ENCODE measurements around the gene RBBP5. TPM values are rescaled to one million over a fixed set of nuclear protein-coding genes. Genes with fewer than 3 reads are reported as not detected.

Gene RBBP5
- polyA plus RNA-seq, 1 donor = 13.4 TPM

GRCh38 chr1:205041001-205041715 is 80.6 kb downstream of the RBBP5 start:
- Histone ChIP-seq H3K4me3 (ENCODE audit: low read length) (no peak overlapping the region), H3K4me1 (ENCODE audit: control insufficient read depth, insufficient read depth, low read length) (no peaks in the 10 kb centered on the region), H3K9me3 (ENCODE audit: control insufficient read depth, low read depth, low read length) (no peaks in the 10 kb centered on the region), H3K36me3 (ENCODE audit: control insufficient read depth, insufficient read depth, low read length) (no peaks in the 10 kb centered on the region), H3K27ac (ENCODE audit: low read length) (no peak overlapping the region), H3K27me3 (ENCODE audit: control insufficient read depth, insufficient read depth, low read length) (peaks cover 54% of the 10 kb centered on the region)
- WGBS (ENCODE audit: insufficient coverage, low lambda C conversion rate) = no CpG with 5 or more reads among the region's 4 CpGs
- no peak for DNase-seq

- no CpG with 5 or more reads among the region's 6 CpGs for WGBS (ENCODE audit: insufficient coverage, low lambda C conversion rate)
- H3K27me3 ChIP-seq (ENCODE audit: control insufficient read depth, insufficient read depth, low read length) = peaks cover 26% of the 10 kb centered on the region
- H3K27ac ChIP-seq (ENCODE audit: low read length) = no peak overlapping the region
These were observed 83.5 kb downstream of the RBBP5 start for GRCh38 chr1:205038132-205038786.

DNA sequence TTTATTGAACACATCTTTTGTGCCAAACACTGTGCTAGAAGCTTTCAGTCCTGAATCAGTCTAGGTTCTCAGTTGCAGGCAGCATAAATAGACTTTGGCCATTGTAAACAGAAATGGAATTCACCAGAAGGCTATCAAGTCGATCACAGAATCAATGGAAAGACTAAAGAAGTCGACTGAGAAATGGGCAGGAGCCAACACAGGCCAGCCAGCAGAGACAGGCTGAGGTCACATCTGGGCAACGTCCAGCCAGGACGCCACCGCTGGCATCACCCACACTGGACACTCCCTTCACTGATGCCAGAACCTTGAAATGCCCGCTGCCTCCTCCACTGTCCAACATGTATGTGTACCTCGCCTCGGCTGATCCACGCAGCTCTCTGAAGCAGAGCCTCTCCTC is 84.2 kb downstream of the RBBP5 start:
- H3K4me3 ChIP-seq (ENCODE audit: low read length) = no peak overlapping the region
- no peaks in the 10 kb centered on the region for H3K4me1 ChIP-seq (ENCODE audit: control insufficient read depth, insufficient read depth, low read length)
- no peak overlapping the region for H3K27ac ChIP-seq (ENCODE audit: low read length)
- no CpG with 5 or more reads among the region's 9 CpGs for WGBS (ENCODE audit: insufficient coverage, low lambda C conversion rate)
- no peaks in the 10 kb centered on the region for H3K36me3 ChIP-seq (ENCODE audit: control insufficient read depth, insufficient read depth, low read length)
- peaks cover 21% of the 10 kb centered on the region for H3K27me3 ChIP-seq (ENCODE audit: control insufficient read depth, insufficient read depth, low read length)
- H3K9me3 ChIP-seq (ENCODE audit: control insufficient read depth, low read depth, low read length) = no peaks in the 10 kb centered on the region
- no peak for DNase-seq

More at GRCh38 chr1:205038132-205038786, 83.5 kb downstream of the RBBP5 start:
- H3K36me3 ChIP-seq (ENCODE audit: control insufficient read depth, insufficient read depth, low read length) = no peaks in the 10 kb centered on the region
- DNase-seq = no peak
- H3K4me1 ChIP-seq (ENCODE audit: control insufficient read depth, insufficient read depth, low read length) = no peaks in the 10 kb centered on the region
- no peaks in the 10 kb centered on the region for H3K9me3 ChIP-seq (ENCODE audit: control insufficient read depth, low read depth, low read length)
- H3K4me3 ChIP-seq (ENCODE audit: low read length) = no peak overlapping the region

Other genes with a start within 250 kb of the RBBP5 start
- 1.2 TPM for gene CNTN2, start 78.8 kb downstream of the RBBP5 start, polyA plus RNA-seq
- 3.3 TPM for gene TMEM81, start 37.5 kb downstream of the RBBP5 start, polyA plus RNA-seq
- 6.0 TPM for gene DSTYK, start 89.7 kb upstream of the RBBP5 start, polyA plus RNA-seq
- gene TMCC2, start 106.0 kb upstream of the RBBP5 start, polyA plus RNA-seq = 6.2 TPM
- 8.5 TPM for gene NUAK2, start 199.8 kb upstream of the RBBP5 start, polyA plus RNA-seq
- 8.7 TPM for gene KLHDC8A, start 234.9 kb upstream of the RBBP5 start, polyA plus RNA-seq

Data from large intestine (tissue), 3 donors.